ENCODE results near the gene GVQW3.
"Not testable (repeated sequence)": the region's sequence is repeated elsewhere in the genome, so short reads cannot be mapped to it uniquely, and the experiment has no call there.

GVQW3 gene

GRCh38 chr11:76391021-76391420 is 9.9 kb downstream of the GVQW3 start:
- DNase-seq, result no peak

- no peak for DNase-seq
These were observed 10.8 kb downstream of the GVQW3 start for GRCh38 chr11:76391811-76392475.

- no peak for DNase-seq
These were observed 11.7 kb downstream of the GVQW3 start for GRCh38 chr11:76392870-76393269.

- DNase-seq, result no peak
These were observed 13.3 kb downstream of the GVQW3 start for GRCh38 chr11:76394411-76394810.

- no peak for DNase-seq
These were observed 14.2 kb downstream of the GVQW3 start for GRCh38 chr11:76395296-76395695.

- no peak for DNase-seq
These were observed 16.3 kb downstream of the GVQW3 start for GRCh38 chr11:76397383-76397782.

GRCh38 chr11:76400967-76401366 is 19.8 kb downstream of the GVQW3 start:
- DNase-seq, result no peak

GRCh38 chr11:76401484-76401883 is 20.4 kb downstream of the GVQW3 start:
- DNase-seq, result not testable (repeated sequence)

- DNase-seq, result no peak
These were observed 25.2 kb downstream of the GVQW3 start for GRCh38 chr11:76406359-76406758.

GRCh38 chr11:76408171-76408965 is 27.2 kb downstream of the GVQW3 start:
- DNase-seq, result peak; percentile 22

- peak; percentile 65 for DNase-seq
These were observed 29.8 kb downstream of the GVQW3 start for GRCh38 chr11:76410851-76411357.

- no peak for DNase-seq
These were observed 34.0 kb downstream of the GVQW3 start for GRCh38 chr11:76415073-76415472.

- DNase-seq, result no peak
These were observed 38.8 kb downstream of the GVQW3 start for GRCh38 chr11:76419896-76420295.

GRCh38 chr11:76424379-76424778 is 43.3 kb downstream of the GVQW3 start:
- no peak for DNase-seq

GRCh38 chr11:76424891-76425290 is 43.8 kb downstream of the GVQW3 start:
- no peak for DNase-seq

GRCh38 chr11:76426660-76427059 is 45.5 kb downstream of the GVQW3 start:
- DNase-seq, result no peak

GRCh38 chr11:76436020-76436419 is 54.9 kb downstream of the GVQW3 start:
- no peak for DNase-seq

- no peak for DNase-seq
These were observed 62.3 kb downstream of the GVQW3 start for GRCh38 chr11:76443268-76443980.

GRCh38 chr11:76444065-76444383 is 62.9 kb downstream of the GVQW3 start:
- DNase-seq, result no peak

GRCh38 chr11:76444384-76445120 is 63.4 kb downstream of the GVQW3 start, which contains the start of gene EMSY:
TSS of gene EMSY (plus strand) at chr11:76445018. CDS start at chr11:76446939, 1,921 bp downstream.
- DNase-seq, result peak; percentile 99

GRCh38 chr11:76445121-76446084 is 64.3 kb downstream of the GVQW3 start:
- DNase-seq, result peak; percentile 90

GRCh38 chr11:76448506-76448905 is 67.4 kb downstream of the GVQW3 start:
- no peak for DNase-seq

Measured in eye (tissue), 1 donor.